Activated T-cell treated with anti-CD3 and anti-CD28 coated beads for 24 hours (primary cell): ENCODE data around the gene COX7A2L.
"Not testable (repeated sequence)": the region's sequence is repeated elsewhere in the genome, so short reads cannot be mapped to it uniquely, and the experiment has no call there.

Experiments
- DNase-seq: peaks from one replicate; pipeline ENCODE4 v3.0.0-alpha.2; 2020; ENCODE audit warnings: low read depth

COX7A2L gene

GRCh38 chr2:42367835-42368234 is 6.8 kb upstream of the COX7A2L start:
- no peak for DNase-seq

- DNase-seq: no peak
Observed at GRCh38 chr2:42366411-42366810, 5.4 kb upstream of the COX7A2L start.

- no peak for DNase-seq
Observed at GRCh38 chr2:42364658-42365057, 3.6 kb upstream of the COX7A2L start.

DNA sequence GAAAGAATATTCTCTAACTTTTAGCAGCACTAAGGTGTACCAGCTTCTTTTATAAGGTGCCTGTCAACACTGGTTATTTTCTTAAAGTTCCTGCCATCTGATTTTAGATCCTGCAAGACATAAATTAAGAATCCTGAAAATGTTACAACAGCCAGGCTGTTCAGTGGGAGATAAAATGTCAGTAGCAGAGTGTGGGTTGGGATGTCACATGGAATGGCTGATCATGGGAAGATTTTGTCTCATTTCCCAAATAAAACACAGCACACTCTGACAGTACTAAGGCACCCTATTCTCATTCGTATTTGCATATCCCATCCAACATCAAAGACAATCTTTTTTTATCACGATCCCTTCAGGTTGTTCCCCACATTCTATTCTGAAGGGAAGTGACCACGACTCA is 2.4 kb upstream of the COX7A2L start:
- no peak for DNase-seq

- DNase-seq: no peak
Observed at GRCh38 chr2:42361728-42362283, 789 bp upstream of the COX7A2L start.

- DNase-seq: no peak
Observed at GRCh38 chr2:42360493-42360889, 526 bp downstream of the COX7A2L start.

- DNase-seq: no peak
Observed at GRCh38 chr2:42359965-42360483, 993 bp downstream of the COX7A2L start.

DNA sequence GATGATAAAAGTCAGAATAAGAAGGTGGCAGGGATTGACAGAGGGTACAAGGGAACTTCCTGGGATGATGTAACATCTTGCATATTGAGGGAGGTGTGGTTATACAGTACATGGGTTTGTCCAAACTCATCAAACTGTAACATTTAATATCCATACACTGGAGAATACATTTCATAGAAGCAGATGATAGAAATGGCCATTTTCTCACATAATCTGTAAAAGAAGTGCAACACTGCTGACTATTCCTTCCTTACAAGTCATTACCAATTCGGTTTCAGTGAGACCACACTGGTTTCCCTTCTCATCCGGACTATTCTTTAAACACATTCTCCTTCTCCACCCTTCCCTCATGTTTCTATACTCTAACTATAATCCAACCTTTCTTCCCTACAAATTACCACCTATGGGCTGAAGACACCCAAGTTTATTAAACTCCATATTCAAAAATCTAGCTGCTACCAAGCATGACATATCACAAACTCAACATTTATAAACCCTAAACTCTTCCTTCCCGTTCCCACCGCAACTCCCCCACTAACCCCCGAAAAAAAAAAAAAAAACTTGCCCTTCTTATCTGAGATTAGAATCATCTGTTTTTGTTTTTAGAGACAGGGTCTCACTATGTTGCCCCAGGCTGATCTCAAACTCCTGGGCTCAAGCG is 1.6 kb downstream of the COX7A2L start:
- DNase-seq: no peak

DNA sequence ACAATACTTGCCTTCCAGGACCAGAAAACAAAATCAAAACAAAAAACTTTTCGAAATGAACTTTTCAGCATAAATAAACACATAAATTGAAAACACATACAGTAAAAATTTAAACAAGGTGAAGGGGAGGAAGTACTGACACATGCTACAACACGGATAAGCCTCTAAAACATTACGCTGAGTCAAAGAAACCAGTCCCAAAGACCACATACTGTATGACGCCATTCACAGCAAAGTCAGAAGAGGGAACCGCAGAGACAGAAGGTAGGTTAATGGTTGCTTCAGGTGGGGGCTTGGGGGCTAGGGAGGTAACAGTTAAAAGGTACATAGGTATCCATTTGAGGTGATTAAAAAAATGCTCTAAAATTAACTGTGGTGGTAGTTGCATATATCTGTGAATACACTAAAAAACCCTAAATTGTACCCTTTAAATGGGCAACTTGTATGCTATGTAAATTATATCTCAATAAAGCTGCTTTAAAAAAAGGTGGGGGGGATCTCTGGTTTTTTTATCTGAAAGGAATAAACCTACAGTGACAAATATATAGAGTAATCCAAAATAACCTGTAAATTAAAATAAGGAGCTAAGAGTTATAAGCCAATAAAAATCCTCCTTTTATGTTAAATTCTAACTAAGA is 7.1 kb downstream of the COX7A2L start:
- DNase-seq: no peak

- DNase-seq: no peak
Observed at GRCh38 chr2:42351864-42352263, 9.2 kb downstream of the COX7A2L start.

DNA sequence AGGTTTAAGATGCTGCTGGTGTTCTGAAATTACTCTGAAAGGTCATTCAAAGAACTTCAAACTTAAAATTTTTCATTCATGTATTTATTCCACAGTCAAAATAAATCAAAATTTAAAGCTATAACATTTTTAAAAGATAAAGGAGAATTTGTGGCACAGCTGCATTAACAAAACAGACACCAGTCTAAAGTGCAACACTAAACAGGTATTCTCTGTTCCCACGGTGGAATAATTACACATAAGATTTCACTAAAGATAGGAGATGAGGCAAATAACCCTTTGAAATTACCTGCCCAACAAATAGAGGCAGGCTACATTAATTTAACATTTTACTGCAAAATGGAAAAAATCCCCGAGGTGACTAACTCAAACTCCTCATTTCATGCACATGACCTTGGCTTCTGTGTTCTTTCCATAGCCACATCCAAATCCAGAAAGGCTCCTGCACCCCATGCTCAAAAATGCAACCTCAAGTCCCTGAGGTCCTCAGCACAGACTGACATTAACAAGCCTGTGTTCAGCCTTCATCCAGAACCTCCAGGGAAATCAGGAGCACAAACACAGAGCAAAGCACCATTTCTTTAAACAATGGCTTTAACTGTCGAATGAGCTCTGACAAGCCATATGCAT is 10.5 kb downstream of the COX7A2L start:
- no peak for DNase-seq

GRCh38 chr2:42348113-42348805 is 12.8 kb downstream of the COX7A2L start:
- no peak for DNase-seq

DNA sequence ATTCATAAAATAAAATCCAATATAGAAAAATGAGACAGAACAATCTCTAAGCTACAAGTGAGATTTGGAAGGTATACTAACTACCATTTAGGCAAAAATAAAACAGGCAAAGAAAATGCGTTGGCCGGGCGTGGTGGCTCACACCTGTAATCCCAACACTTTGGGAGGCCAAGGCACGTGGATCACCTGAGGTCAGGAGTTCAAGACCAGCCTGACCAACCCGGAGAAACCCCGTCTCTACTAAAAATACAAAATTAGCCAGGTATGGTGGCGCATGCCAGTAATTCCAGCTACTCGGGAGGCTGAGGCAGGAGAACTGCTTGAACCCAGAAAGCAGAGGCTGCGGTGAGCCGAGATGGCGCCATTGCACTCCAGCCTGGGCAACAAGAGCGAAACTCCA is 13.5 kb downstream of the COX7A2L start:
- DNase-seq: not testable (repeated sequence)

- not testable (repeated sequence) for DNase-seq
Observed at GRCh38 chr2:42346856-42347255, 14.2 kb downstream of the COX7A2L start.

DNA sequence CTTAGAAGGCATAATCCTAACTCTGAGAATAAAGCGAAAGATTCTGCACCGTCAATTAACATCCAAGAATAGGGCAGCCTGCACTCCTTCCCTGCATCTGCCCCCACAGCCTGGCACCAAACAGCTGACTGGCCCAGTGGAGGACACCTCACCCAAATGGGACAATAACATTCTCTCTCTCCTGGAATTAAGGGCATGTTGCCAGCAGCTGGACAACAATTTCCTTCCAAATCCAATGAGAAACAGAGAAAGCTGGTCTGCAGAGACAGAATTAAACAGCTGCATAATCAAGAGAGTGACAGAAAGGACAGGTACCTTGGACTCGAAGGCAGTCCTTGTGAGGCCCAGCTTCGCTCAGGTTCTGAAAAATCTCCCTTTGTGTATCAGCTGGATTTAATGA is 15.0 kb downstream of the COX7A2L start:
- DNase-seq: no peak

DNA sequence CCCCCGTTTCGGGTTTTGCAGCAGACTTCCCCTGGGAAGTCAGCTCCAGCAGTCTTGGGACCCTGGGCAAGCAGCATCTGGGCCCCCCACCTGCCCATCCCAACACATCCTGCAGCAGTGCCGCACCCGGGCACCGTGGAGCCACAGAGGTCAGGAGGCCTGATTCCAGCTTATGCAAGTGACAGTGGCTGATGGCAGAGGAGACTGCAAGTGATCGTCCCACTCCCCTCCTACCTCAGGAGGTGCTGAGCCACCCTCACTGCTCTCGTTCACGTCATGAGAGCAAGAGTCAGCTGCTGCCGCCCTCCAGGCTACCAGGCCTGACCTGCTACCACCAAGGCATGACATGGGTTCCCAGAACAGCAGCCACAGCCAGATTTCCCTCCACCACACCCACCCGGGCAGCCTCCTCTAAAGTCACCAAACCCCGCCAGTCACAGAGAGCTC is 18.2 kb downstream of the COX7A2L start:
- DNase-seq: no peak

- DNase-seq: no peak
Observed at GRCh38 chr2:42342061-42342794, 18.8 kb downstream of the COX7A2L start.

- no peak for DNase-seq
Observed at GRCh38 chr2:42340938-42341636, 19.9 kb downstream of the COX7A2L start.

DNA sequence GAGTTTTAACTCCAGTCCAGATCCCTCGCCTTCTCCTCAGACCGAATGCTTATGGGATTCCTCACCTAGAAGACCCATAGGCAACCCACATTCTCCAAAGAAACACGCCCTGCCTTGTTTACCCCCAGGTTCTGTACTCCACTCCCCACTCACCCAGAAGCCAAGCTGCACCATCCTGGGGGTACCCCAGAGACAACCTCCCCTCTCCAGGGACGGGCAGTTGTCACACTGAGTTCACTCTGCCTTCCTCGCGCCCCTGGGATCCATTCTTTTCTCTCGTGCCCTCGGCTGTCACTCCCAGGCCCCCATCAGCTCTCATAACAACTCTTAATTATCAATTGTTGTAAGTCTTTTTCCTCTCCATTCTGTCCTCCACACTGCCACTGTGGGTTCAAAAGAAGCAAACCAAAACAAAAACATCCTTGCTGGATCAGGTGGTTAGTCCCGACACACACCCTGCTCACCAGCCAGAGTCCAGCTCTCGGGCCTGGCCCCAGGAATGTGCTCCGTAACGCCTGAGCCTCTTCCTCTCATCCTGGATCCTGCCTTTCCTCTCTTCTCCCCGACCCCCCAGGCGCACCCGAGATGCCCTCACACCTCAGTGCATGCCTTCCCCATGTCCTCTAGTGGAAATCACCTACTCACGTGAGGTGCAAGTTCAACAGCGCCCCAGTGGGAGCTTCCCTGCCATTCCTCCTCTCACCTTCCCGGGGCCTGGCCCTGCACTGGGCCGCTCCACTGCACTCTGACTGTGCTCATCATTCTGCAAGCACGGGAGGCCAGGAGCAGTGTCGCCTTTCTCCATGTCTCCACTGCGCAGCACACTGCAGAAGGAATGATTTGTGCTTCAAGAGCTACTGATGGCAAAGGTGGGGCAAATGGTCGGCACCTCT is 20.7 kb downstream of the COX7A2L start:
- DNase-seq: no peak
